Astrocyte (in vitro differentiated cells and primary cell): ENCODE data around the gene C1QC.

Source experiments
- CTCF ChIP-seq: IDR thresholded peaks from 2 replicates; pipeline ENCODE4 v1.5.1; 2011; ENCODE audit warnings: low read depth, mild to moderate bottlenecking, inconsistent platforms, low read length, moderate library complexity; ENCODE audit not compliant: insufficient read depth
- EZH2 ChIP-seq: IDR thresholded peaks from 2 replicates; pipeline ENCODE4 v1.6.1; 2012; ENCODE audit warnings: mild to moderate bottlenecking, low read length, inconsistent platforms; ENCODE audit not compliant: insufficient read depth

- TF ChIP-seq CTCF (no peak), EZH2 (no peak)
Observed at GRCh38 chr1:22680726-22681125, 37.3 kb downstream of the C1QC start.
